ENCODE results near the gene ZNF76. TPM values are rescaled to one million over a fixed set of nuclear protein-coding genes. Genes with fewer than 3 reads are reported as not detected.

ZNF76 gene
- total and polyA plus RNA-seq, 9 of the 15 experiments (the other 6 are each of a cell fraction or from before 2014, with no cell fraction given): 1.2 to 17.8 (median 10.7) TPM

DNA sequence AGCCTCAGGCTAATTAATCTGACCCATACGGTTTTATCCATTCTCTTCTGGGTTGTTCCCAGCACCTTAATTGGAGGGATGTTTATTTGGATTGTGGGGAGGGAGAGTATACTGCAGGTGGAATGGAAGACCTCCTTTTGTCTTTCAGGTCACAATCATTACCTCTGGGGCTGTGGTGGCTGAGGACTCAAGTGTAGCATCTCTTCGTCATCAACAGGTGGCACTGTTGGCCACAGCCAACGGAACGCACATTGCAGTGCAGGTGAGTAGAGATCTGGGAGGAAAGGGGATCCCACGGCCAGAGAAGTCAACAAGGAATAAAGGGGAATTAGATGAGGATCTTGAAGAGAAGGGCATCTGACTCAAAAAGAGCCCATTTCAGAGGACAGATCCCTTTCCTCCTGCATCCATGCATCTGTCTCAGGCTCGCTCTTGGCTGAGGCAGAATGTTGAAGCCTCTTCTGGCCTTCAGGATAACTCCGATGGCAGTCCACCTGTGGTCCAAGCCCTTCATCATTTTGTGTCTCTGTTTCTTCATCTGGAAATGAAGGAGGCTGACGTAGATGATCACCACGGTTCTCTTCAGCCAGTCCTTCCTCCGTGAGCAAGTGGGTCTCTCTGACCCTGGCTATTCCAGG is 34.9 kb downstream of the ZNF76 start (continued):
- TF ChIP-seq RREB1 (CRISPR knock-in tag; IDR thresholded peaks at IDR 0.05) (no peak), TEAD4 (IDR thresholded peaks at IDR 0.05; ENCODE audit: low read length) (0 out of 2 replicates have a peak, but pooled peaks have one; percentile 16), TEAD4 (CRISPR knock-in tag; IDR thresholded peaks at IDR 0.05; ENCODE audit: borderline replicate concordance) (no peak), FOXP1 (CRISPR knock-in tag; IDR thresholded peaks at IDR 0.05) (no peak), ZNF766 (CRISPR knock-in tag; conservative IDR thresholded peaks at IDR 0.05) (no peak), YY1 (IDR thresholded peaks at IDR 0.05; ENCODE audit: borderline replicate concordance in 1 of 3, control insufficient read depth in 1 of 3, extremely low read depth in 1 of 3, insufficient read depth in 3 of 3, insufficient read length in 1 of 3, insufficient replicate concordance in 2 of 3, low read depth in 1 of 3, low read length in 2 of 3) (no peak), MYC (IDR thresholded peaks at IDR 0.05; ENCODE audit: low read depth, low read length) (peak; percentile 21; the same call in 1 of the 2 replicates), MYC (CRISPR knock-in tag; IDR thresholded peaks at IDR 0.05; ENCODE audit: borderline replicate concordance, low read depth) (no peak), GATA2 (CRISPR knock-in tag; IDR thresholded peaks at IDR 0.05) (no peak), POLR2A (conservative IDR thresholded peaks at IDR 0.05) (no peak), KAT8 (IDR thresholded peaks at IDR 0.05; ENCODE audit: low read depth) (no peak), RBM17 (IDR thresholded peaks at IDR 0.05; ENCODE audit: borderline replicate concordance, low read depth, low read length) (no peak), ZC3H11A (IDR thresholded peaks at IDR 0.05; ENCODE audit: low read depth, low read length) (no peak), BCOR (IDR thresholded peaks at IDR 0.05) (no peak), TOE1 (IDR thresholded peaks at IDR 0.05; ENCODE audit: borderline replicate concordance) (no peak), TOE1 (CRISPR knock-in tag; IDR thresholded peaks at IDR 0.05; ENCODE audit: borderline replicate concordance, low read depth) (no peak), TBP (optimal IDR thresholded peaks at IDR 0.05; ENCODE audit: low read depth, low read length) (no peak), ZBTB5 (IDR thresholded peaks at IDR 0.05) (no peak)
- TF ChIP-seq, protein P1, sequence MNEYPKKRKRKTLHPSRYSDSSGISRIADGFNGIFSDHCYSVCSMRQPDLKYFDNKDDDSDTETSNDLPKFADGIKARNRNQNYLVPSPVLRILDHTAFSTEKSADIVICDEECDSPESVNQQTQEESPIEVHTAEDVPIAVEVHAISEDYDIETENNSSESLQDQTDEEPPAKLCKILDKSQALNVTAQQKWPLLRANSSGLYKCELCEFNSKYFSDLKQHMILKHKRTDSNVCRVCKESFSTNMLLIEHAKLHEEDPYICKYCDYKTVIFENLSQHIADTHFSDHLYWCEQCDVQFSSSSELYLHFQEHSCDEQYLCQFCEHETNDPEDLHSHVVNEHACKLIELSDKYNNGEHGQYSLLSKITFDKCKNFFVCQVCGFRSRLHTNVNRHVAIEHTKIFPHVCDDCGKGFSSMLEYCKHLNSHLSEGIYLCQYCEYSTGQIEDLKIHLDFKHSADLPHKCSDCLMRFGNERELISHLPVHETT (CRISPR knock-in tag; conservative IDR thresholded peaks at IDR 0.05 in 1 of 2, IDR thresholded peaks at IDR 0.05 in 1 of 2): no peak

Data from K562 (cell line).